ENCODE results near the gene KLK2. TPM values are rescaled to one million over a fixed set of nuclear protein-coding genes. Genes with fewer than 3 reads are reported as not detected.

KLK2 gene
- total and polyA plus RNA-seq, 2 of the 8 experiments (the other 6 are each of a cell fraction or from before 2014, with no cell fraction given): 0.20 TPM; not detected in 1

GRCh38 chr19:50898018-50898417 is 24.8 kb downstream of the KLK2 start:
- H3K4me1 ChIP-seq (replicated peaks in 1 of 4; ENCODE audit: control insufficient read depth in 3 of 4, insufficient read depth in 4 of 4, low read length in 3 of 4): no peaks in the 10 kb centered on the region
- no peaks in the 10 kb centered on the region for H3K23me2 ChIP-seq (ENCODE audit: low read depth, low read length)
- no peaks in the 10 kb centered on the region for H3K79me2 ChIP-seq (ENCODE audit: control insufficient read depth in 1 of 2, insufficient read depth in 2 of 2, low read length in 2 of 2)
- no peak overlapping the region for H4K91ac ChIP-seq (replicated peaks; ENCODE audit: insufficient read length, low read length)
- FAIRE-seq (no peak), DNase-seq (ENCODE audit: low read depth in 1 of 2, low spot score in 2 of 2) (no peak)
- no peak overlapping the region for H4K5ac ChIP-seq (ENCODE audit: insufficient read length, low read depth, low read length)
- H3K27me3 ChIP-seq (replicated peaks in 1 of 4; ENCODE audit: control insufficient read depth in 3 of 4, extremely low read depth in 1 of 4, insufficient read depth in 3 of 4, low read length in 3 of 4): peaks cover 0 to 3% (median 1%) of the 10 kb centered on the region in 4 experiments; a peak in 1 of 7 replicates
- H3K14ac ChIP-seq (ENCODE audit: insufficient read length): no peak overlapping the region
- no peak overlapping the region for H2AK5ac ChIP-seq (ENCODE audit: low read depth, low read length)
- CTCF ChIA-PET (ENCODE audit: partially characterized antibody): interaction anchor here (0.9 to 1.6 kb wide), 6 partner anchors 16 to 198 kb away, joined by 3 to 7 read pairs (median 3); no protein-coding TSS in a partner anchor
- H4K8ac ChIP-seq (ENCODE audit: extremely low read depth, insufficient read depth, low read length): no peak overlapping the region
- H2AFZ ChIP-seq (ENCODE audit: low read length): no peak overlapping the region
- H4K20me1 ChIP-seq (replicated peaks in 1 of 2; ENCODE audit: control insufficient read depth in 1 of 2, insufficient read depth in 2 of 2, low read length in 2 of 2): peaks cover 0 to 2% of the 10 kb centered on the region in 2 experiments
- no peak overlapping the region for H3K18ac ChIP-seq (ENCODE audit: extremely low read depth, low read length)
- H3K9ac ChIP-seq (replicated peaks in 1 of 4; ENCODE audit: extremely low read depth in 1 of 4, low read depth in 3 of 4, low read length in 3 of 4): no peak overlapping the region; a peak in 1 of 7 replicates
- H3K23ac ChIP-seq (ENCODE audit: insufficient read length): no peak overlapping the region
- no peaks in the 10 kb centered on the region for H3K79me1 ChIP-seq (ENCODE audit: low read depth, low read length)
- no peak overlapping the region for H2BK12ac ChIP-seq (ENCODE audit: low read depth, low read length)
- POLR2A ChIA-PET (ENCODE audit: partially characterized antibody): interaction anchor here (1.4 to 1.5 kb wide), 2 partner anchors 59 to 93 kb away, joined by 3 to 4 read pairs; no protein-coding TSS in a partner anchor
- 82% methylated on average over 4 of the region's 4 CpGs; no CpG with 5 or more reads in 1 of the 2 experiments for WGBS, 2 experiments (ENCODE audit: extremely low coverage in 1 of 2, insufficient coverage in 1 of 2, insufficient read length in 1 of 2, insufficient replicate concordance in 2 of 2, low coverage in 1 of 2, low lambda C conversion rate in 2 of 2, missing lambda C conversion rate in 1 of 2)
- peaks cover 16 to 17% of the 10 kb centered on the region in 2 experiments; a peak in 3 of 4 replicates for H3K9me3 ChIP-seq (ENCODE audit: insufficient read depth in 2 of 2, low read depth in 1 of 2, low read length in 1 of 2)
- no peak overlapping the region for H3K4ac ChIP-seq (replicated peaks; ENCODE audit: insufficient read length, low read depth, low read length)
- H3K56ac ChIP-seq (replicated peaks; ENCODE audit: insufficient read length, low read depth, low read length): no peak overlapping the region
- H3K36me3 ChIP-seq (ENCODE audit: control insufficient read depth in 2 of 4, insufficient read depth in 4 of 4, low read length in 3 of 4): no peaks in the 10 kb centered on the region
- H3K4me2 ChIP-seq (ENCODE audit: insufficient read depth in 1 of 2, low read depth in 2 of 2, low read length in 2 of 2): no peak overlapping the region
- no peak overlapping the region for H3K27ac ChIP-seq (ENCODE audit: low read depth, low read length)
- no peak overlapping the region for H2BK5ac ChIP-seq (ENCODE audit: low read depth, low read length)
- H2BK120ac ChIP-seq (replicated peaks; ENCODE audit: low read depth, low read length): no peak overlapping the region
- no peak overlapping the region for H2BK20ac ChIP-seq (ENCODE audit: low read length)
- H3K4me3 ChIP-seq (ENCODE audit: extremely low read depth in 1 of 4, insufficient read depth in 2 of 4, low read depth in 3 of 4, low read length in 4 of 4): no peak overlapping the region
- no peak overlapping the region for H2BK15ac ChIP-seq (ENCODE audit: low read length)
- TF ChIP-seq KDM4A (IDR thresholded peaks at IDR 0.05; ENCODE audit: low read depth, low read length, severe bottlenecking): no peak
- TF ChIP-seq ATF2 (IDR thresholded peaks at IDR 0.05; ENCODE audit: low read length): no peak
- TF ChIP-seq EGR1 (IDR thresholded peaks at IDR 0.05; ENCODE audit: borderline replicate concordance, low read depth, low read length): no peak
- no peak for TF ChIP-seq BACH1 (IDR thresholded peaks at IDR 0.05; ENCODE audit: low read length)
- TF ChIP-seq CTCF (IDR thresholded peaks at IDR 0.05; ENCODE audit: control extremely low read depth in 1 of 3, insufficient read depth in 1 of 3, low read depth in 1 of 3, low read length in 3 of 3): no peak
- TF ChIP-seq MAX (IDR thresholded peaks at IDR 0.05): no peak
- no peak for TF ChIP-seq NANOG (IDR thresholded peaks at IDR 0.05; ENCODE audit: insufficient read depth, low read depth, low read length, poor library complexity, severe bottlenecking)
- TF ChIP-seq TCF12 (IDR thresholded peaks at IDR 0.05; ENCODE audit: low read depth, low read length): no peak
- no peak for TF ChIP-seq TEAD4 (IDR thresholded peaks at IDR 0.05; ENCODE audit: low read depth, low read length)
